ENCODE data around the gene ADCYAP1R1. TPM values are rescaled to one million over a fixed set of nuclear protein-coding genes. Genes with fewer than 3 reads are reported as not detected.

The ADCYAP1R1 gene
- polyA plus RNA-seq, 1 donor from 2014 or later: 8.6 TPM

- Histone ChIP-seq H4K20me1 (ENCODE audit: insufficient read depth) (no peaks in the 10 kb centered on the region), H3K9me2 (ENCODE audit: insufficient read depth, low read length) (no peaks in the 10 kb centered on the region), H3K4me3 (ENCODE audit: low read length) (no peak overlapping the region), H3K79me2 (replicated peaks; ENCODE audit: insufficient read depth, low read length) (no peaks in the 10 kb centered on the region), H2AFZ (ENCODE audit: low read depth, low read length) (no peak overlapping the region), H3K9me3 (ENCODE audit: low read length) (no peaks in the 10 kb centered on the region), H3K36me3 (ENCODE audit: insufficient read depth, low read length) (no peaks in the 10 kb centered on the region), H3F3A (ENCODE audit: insufficient read depth, low read length, poor library complexity, severe bottlenecking) (no peaks in the 10 kb centered on the region), H3K9ac (ENCODE audit: low read length) (no peak overlapping the region), H3K4me2 (ENCODE audit: low read length) (no peak overlapping the region), H3K27ac (ENCODE audit: low read length) (no peak overlapping the region), H3K27me3 (ENCODE audit: insufficient read depth, low read depth, low read length) (no peaks in the 10 kb centered on the region)
- TF ChIP-seq EP300 (conservative IDR thresholded peaks at IDR 0.05; ENCODE audit: poor library complexity, severe bottlenecking) (no peak), TAF1 (IDR thresholded peaks at IDR 0.05; ENCODE audit: low read depth) (no peak), RAD21 (conservative IDR thresholded peaks at IDR 0.05) (no peak), MXI1 (conservative IDR thresholded peaks at IDR 0.05; ENCODE audit: poor library complexity, severe bottlenecking) (no peak), EZH2 (IDR thresholded peaks at IDR 0.05; ENCODE audit: borderline replicate concordance, insufficient read depth, low read length, poor library complexity, severe bottlenecking) (no peak), POLR2AphosphoS5 (IDR thresholded peaks at IDR 0.05) (no peak), SMC3 (conservative IDR thresholded peaks at IDR 0.05; ENCODE audit: poor library complexity) (no peak)
- TF ChIP-seq, protein P1, sequence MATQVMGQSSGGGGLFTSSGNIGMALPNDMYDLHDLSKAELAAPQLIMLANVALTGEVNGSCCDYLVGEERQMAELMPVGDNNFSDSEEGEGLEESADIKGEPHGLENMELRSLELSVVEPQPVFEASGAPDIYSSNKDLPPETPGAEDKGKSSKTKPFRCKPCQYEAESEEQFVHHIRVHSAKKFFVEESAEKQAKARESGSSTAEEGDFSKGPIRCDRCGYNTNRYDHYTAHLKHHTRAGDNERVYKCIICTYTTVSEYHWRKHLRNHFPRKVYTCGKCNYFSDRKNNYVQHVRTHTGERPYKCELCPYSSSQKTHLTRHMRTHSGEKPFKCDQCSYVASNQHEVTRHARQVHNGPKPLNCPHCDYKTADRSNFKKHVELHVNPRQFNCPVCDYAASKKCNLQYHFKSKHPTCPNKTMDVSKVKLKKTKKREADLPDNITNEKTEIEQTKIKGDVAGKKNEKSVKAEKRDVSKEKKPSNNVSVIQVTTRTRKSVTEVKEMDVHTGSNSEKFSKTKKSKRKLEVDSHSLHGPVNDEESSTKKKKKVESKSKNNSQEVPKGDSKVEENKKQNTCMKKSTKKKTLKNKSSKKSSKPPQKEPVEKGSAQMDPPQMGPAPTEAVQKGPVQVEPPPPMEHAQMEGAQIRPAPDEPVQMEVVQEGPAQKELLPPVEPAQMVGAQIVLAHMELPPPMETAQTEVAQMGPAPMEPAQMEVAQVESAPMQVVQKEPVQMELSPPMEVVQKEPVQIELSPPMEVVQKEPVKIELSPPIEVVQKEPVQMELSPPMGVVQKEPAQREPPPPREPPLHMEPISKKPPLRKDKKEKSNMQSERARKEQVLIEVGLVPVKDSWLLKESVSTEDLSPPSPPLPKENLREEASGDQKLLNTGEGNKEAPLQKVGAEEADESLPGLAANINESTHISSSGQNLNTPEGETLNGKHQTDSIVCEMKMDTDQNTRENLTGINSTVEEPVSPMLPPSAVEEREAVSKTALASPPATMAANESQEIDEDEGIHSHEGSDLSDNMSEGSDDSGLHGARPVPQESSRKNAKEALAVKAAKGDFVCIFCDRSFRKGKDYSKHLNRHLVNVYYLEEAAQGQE (IDR thresholded peaks at IDR 0.05; ENCODE audit: borderline replicate concordance): no peak
- TF ChIP-seq, protein P2, sequence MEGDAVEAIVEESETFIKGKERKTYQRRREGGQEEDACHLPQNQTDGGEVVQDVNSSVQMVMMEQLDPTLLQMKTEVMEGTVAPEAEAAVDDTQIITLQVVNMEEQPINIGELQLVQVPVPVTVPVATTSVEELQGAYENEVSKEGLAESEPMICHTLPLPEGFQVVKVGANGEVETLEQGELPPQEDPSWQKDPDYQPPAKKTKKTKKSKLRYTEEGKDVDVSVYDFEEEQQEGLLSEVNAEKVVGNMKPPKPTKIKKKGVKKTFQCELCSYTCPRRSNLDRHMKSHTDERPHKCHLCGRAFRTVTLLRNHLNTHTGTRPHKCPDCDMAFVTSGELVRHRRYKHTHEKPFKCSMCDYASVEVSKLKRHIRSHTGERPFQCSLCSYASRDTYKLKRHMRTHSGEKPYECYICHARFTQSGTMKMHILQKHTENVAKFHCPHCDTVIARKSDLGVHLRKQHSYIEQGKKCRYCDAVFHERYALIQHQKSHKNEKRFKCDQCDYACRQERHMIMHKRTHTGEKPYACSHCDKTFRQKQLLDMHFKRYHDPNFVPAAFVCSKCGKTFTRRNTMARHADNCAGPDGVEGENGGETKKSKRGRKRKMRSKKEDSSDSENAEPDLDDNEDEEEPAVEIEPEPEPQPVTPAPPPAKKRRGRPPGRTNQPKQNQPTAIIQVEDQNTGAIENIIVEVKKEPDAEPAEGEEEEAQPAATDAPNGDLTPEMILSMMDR (IDR thresholded peaks at IDR 0.05; ENCODE audit: poor library complexity, severe bottlenecking): no peak
These were observed 19.0 kb downstream of the ADCYAP1R1 start for GRCh38 chr7:31070991-31071644.

DNA sequence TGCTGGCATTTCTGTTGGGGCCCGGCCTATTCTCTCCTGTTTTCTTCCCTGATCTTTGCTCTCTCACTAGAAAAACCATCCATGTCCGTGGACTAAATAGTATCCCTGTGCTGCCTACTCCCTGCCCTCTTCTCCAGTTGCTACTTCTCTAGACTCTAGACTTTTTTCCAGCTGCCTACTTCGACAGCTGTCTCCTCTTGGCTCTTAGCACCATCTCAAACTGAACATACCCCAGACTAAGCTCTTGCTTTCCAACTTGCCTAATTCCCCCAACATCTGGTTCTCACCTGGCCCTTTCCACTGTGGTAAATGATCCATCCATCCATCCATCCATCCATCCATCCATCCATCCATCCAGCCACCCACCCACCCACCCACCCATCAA lies 19.5 kb downstream of the ADCYAP1R1 start:
- Histone ChIP-seq H3K27me3 (ENCODE audit: insufficient read depth, low read depth, low read length) (no peaks in the 10 kb centered on the region), H3K4me3 (ENCODE audit: low read length) (no peak overlapping the region), H3K9ac (ENCODE audit: low read length) (no peak overlapping the region), H2AFZ (ENCODE audit: low read depth, low read length) (no peak overlapping the region), H3K4me2 (ENCODE audit: low read length) (no peak overlapping the region), H3K9me2 (ENCODE audit: insufficient read depth, low read length) (no peaks in the 10 kb centered on the region), H3K9me3 (ENCODE audit: low read length) (no peaks in the 10 kb centered on the region), H3K36me3 (ENCODE audit: insufficient read depth, low read length) (no peaks in the 10 kb centered on the region), H4K20me1 (ENCODE audit: insufficient read depth) (no peaks in the 10 kb centered on the region), H3F3A (ENCODE audit: insufficient read depth, low read length, poor library complexity, severe bottlenecking) (no peaks in the 10 kb centered on the region), H3K27ac (ENCODE audit: low read length) (no peak overlapping the region), H3K79me2 (replicated peaks; ENCODE audit: insufficient read depth, low read length) (no peaks in the 10 kb centered on the region)
- TF ChIP-seq, protein P1 (IDR thresholded peaks at IDR 0.05; ENCODE audit: borderline replicate concordance): no peak
- TF ChIP-seq SMC3 (conservative IDR thresholded peaks at IDR 0.05; ENCODE audit: poor library complexity): no peak

Data from neural cell (in vitro differentiated cells).